ENCODE measurements around the gene IL34. TPM values are rescaled to one million over a fixed set of nuclear protein-coding genes. Genes with fewer than 3 reads are reported as not detected.

IL34 gene
- total and polyA plus RNA-seq, 2 experiments from 2014 or later = not detected

DNA sequence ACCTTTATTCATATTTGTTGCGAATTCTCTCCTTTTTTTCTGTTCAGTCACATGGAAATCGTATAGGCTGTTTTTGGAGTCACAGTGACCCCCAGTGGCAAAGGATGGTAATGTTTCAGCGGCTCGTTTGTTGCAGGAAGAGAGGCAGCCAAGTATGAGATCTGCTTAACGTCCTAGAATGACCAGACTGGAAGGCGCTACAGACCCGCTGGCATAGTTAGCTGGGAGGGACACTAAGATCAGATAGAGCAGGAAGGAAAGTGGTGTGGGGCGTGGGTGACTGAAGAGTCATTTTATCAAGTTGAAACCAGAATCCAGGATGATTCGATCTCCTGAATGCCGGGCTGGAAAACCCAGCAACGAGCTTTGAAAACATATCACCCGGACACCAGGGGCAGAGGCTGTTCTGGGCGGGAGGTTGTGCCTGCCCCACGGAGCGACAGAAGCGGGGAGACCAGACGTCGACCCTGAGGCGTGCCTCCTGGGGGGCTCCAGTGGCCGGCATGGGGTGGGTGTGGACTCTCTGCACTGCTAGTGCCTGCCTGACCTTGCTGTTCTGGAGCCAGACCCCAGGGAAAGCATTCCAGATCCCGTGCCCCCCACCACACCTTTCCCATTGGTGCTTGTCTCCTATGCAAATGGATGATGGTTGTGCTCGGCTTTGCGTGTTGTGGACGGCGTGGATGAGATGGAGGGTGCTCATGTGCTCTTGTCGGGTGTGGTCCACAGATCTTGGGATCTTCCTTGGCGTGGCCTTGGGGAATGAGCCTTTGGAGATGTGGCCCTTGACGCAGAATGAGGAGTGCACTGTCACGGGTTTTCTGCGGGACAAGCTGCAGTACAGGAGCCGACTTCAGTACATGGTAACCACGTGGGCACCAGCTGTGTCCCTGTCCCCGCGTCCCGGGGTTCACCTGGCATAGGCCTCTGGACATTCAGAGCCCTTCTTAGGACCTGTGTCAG, 7.7 kb downstream of the IL34 start:
- WGBS, 2 experiments (ENCODE audit: low coverage in 1 of 2, low lambda C conversion rate in 2 of 2, missing lambda C conversion rate in 2 of 2) = 17 to 19% methylated on average over 34 to 35 of the region's 35 CpGs
- Histone ChIP-seq H3K4me2 (ENCODE audit: unreplicated experiment) (peak overlapping the region; percentile 90), H3K9me3 (ENCODE audit: low read depth) (no peaks in the 10 kb centered on the region), H3K36me3 (ENCODE audit: low read depth) (no peaks in the 10 kb centered on the region), H3K79me2 (ENCODE audit: insufficient read depth) (no peaks in the 10 kb centered on the region), H3K4me1 (ENCODE audit: insufficient read depth) (0 out of 2 replicates have a peak, but pooled peaks cover 5% of the 10 kb centered on the region), H3F3A (ENCODE audit: insufficient read depth) (no peaks in the 10 kb centered on the region), H3K27ac (peak overlapping the region; percentile 57), H3K9ac (peak overlapping the region; percentile 83), H4K20me1 (ENCODE audit: insufficient read depth) (no peaks in the 10 kb centered on the region), H3K9me2 (ENCODE audit: insufficient read depth) (no peaks in the 10 kb centered on the region), H3K27me3 (replicated peaks; ENCODE audit: insufficient read depth) (no peaks in the 10 kb centered on the region), H3K4me3 (peak overlapping the region; percentile 70), H2AFZ (peak overlapping the region; percentile 85)
- DNase-seq = peak; percentile 94
- in situ Hi-C loops (cut with MboI) = no loop called here
- no peak for TF ChIP-seq EZH2phosphoT487 (IDR thresholded peaks at IDR 0.05; ENCODE audit: insufficient read depth, low read depth)
- no peak for TF ChIP-seq EZH2 (IDR thresholded peaks at IDR 0.05; ENCODE audit: insufficient read depth, poor library complexity, severe bottlenecking)

- TF ChIP-seq EZH2phosphoT487 (IDR thresholded peaks at IDR 0.05; ENCODE audit: insufficient read depth, low read depth) (no peak), EZH2 (IDR thresholded peaks at IDR 0.05; ENCODE audit: insufficient read depth, poor library complexity, severe bottlenecking) (no peak)
Observed at GRCh38 chr16:70656065-70656711, 9.8 kb downstream of the IL34 start.

GRCh38 chr16:70656712-70657263, 10.4 kb downstream of the IL34 start:
- H3K36me3 ChIP-seq (ENCODE audit: low read depth) = no peaks in the 10 kb centered on the region
- DNase-seq = no peak
- no peaks in the 10 kb centered on the region for H4K20me1 ChIP-seq (ENCODE audit: insufficient read depth)
- 83 to 88% methylated on average over 22 of the region's 22 CpGs for WGBS, 2 experiments (ENCODE audit: low coverage in 1 of 2, low lambda C conversion rate in 2 of 2, missing lambda C conversion rate in 2 of 2)
- no peaks in the 10 kb centered on the region for H3F3A ChIP-seq (ENCODE audit: insufficient read depth)
- H3K27me3 ChIP-seq (replicated peaks; ENCODE audit: insufficient read depth) = no peaks in the 10 kb centered on the region
- no peaks in the 10 kb centered on the region for H3K9me3 ChIP-seq (ENCODE audit: low read depth)
- H3K79me2 ChIP-seq (ENCODE audit: insufficient read depth) = no peaks in the 10 kb centered on the region
- H3K9ac ChIP-seq = no peak overlapping the region
- no peak overlapping the region for H3K27ac ChIP-seq
- H3K4me2 ChIP-seq (ENCODE audit: unreplicated experiment) = no peak overlapping the region
- in situ Hi-C loops (cut with MboI) = no loop called here
- TF ChIP-seq EZH2phosphoT487 (IDR thresholded peaks at IDR 0.05; ENCODE audit: insufficient read depth, low read depth) (no peak), EZH2 (IDR thresholded peaks at IDR 0.05; ENCODE audit: insufficient read depth, poor library complexity, severe bottlenecking) (no peak)
- no peak overlapping the region for H2AFZ ChIP-seq
- 0 out of 2 replicates have a peak, but pooled peaks cover 5% of the 10 kb centered on the region for H3K4me1 ChIP-seq (ENCODE audit: insufficient read depth)
- no peaks in the 10 kb centered on the region for H3K9me2 ChIP-seq (ENCODE audit: insufficient read depth)
- no peak overlapping the region for H3K4me3 ChIP-seq

More at GRCh38 chr16:70656065-70656711, 9.8 kb downstream of the IL34 start:
- Histone ChIP-seq H3K27ac (no peak overlapping the region), H2AFZ (no peak overlapping the region), H3K9me2 (ENCODE audit: insufficient read depth) (no peaks in the 10 kb centered on the region), H3K4me1 (ENCODE audit: insufficient read depth) (0 out of 2 replicates have a peak, but pooled peaks cover 5% of the 10 kb centered on the region), H3K79me2 (ENCODE audit: insufficient read depth) (no peaks in the 10 kb centered on the region), H3F3A (ENCODE audit: insufficient read depth) (no peaks in the 10 kb centered on the region), H3K9me3 (ENCODE audit: low read depth) (no peaks in the 10 kb centered on the region), H4K20me1 (ENCODE audit: insufficient read depth) (no peaks in the 10 kb centered on the region), H3K4me2 (ENCODE audit: unreplicated experiment) (no peak overlapping the region), H3K4me3 (no peak overlapping the region), H3K36me3 (ENCODE audit: low read depth) (no peaks in the 10 kb centered on the region), H3K27me3 (replicated peaks; ENCODE audit: insufficient read depth) (no peaks in the 10 kb centered on the region), H3K9ac (no peak overlapping the region)
- in situ Hi-C loops (cut with MboI) = no loop called here
- 81 to 83% methylated on average over 8 of the region's 8 CpGs for WGBS, 2 experiments (ENCODE audit: low coverage in 1 of 2, low lambda C conversion rate in 2 of 2, missing lambda C conversion rate in 2 of 2)
- DNase-seq = no peak

DNA sequence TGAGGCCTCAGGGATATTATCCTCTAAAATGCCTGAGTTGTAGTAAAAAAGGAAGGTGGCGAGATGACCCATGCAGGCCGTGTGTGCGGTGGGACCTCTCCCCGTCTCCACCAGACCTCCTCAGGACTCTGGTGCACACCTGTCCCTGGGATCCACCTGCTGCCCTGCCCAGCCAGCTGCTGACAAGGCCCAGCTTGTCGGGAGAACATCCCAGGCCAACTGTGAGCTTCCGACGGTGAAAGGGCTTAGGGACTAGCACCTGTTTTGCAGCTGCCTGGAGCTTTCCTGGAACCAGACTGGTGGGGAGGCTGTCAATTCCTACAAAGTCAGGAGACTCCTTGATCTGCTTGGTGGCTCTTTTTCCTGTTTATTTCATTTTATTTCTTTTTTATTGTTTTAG, 11.6 kb downstream of the IL34 start:
- H3K27ac ChIP-seq = no peak overlapping the region
- WGBS, 2 experiments (ENCODE audit: low coverage in 1 of 2, low lambda C conversion rate in 2 of 2, missing lambda C conversion rate in 2 of 2) = 72 to 73% methylated on average over 7 of the region's 7 CpGs

More for the DNA sequence above, 11.6 kb downstream of the IL34 start:
- Histone ChIP-seq H3K79me2 (ENCODE audit: insufficient read depth) (no peaks in the 10 kb centered on the region), H3K9me2 (ENCODE audit: insufficient read depth) (no peaks in the 10 kb centered on the region), H3K27me3 (replicated peaks; ENCODE audit: insufficient read depth) (no peaks in the 10 kb centered on the region), H3K36me3 (ENCODE audit: low read depth) (no peaks in the 10 kb centered on the region), H3F3A (ENCODE audit: insufficient read depth) (no peaks in the 10 kb centered on the region), H2AFZ (no peak overlapping the region), H3K9me3 (ENCODE audit: low read depth) (no peaks in the 10 kb centered on the region), H3K9ac (no peak overlapping the region), H3K4me1 (ENCODE audit: insufficient read depth) (0 out of 2 replicates have a peak, but pooled peaks cover 5% of the 10 kb centered on the region), H3K4me2 (ENCODE audit: unreplicated experiment) (no peak overlapping the region), H4K20me1 (ENCODE audit: insufficient read depth) (no peaks in the 10 kb centered on the region), H3K4me3 (no peak overlapping the region)
- no peak for DNase-seq
- in situ Hi-C loops (cut with MboI) = no loop called here
- TF ChIP-seq EZH2phosphoT487 (IDR thresholded peaks at IDR 0.05; ENCODE audit: insufficient read depth, low read depth) (no peak), EZH2 (IDR thresholded peaks at IDR 0.05; ENCODE audit: insufficient read depth, poor library complexity, severe bottlenecking) (no peak)
